HCT116 (cell line): ENCODE results near the gene CKS2.

Experiments
- CBX3 ChIP-seq: IDR thresholded peaks from 2 replicates; pipeline ENCODE4 v1.6.1; 2012; ENCODE audit warnings: low read depth
- POLR2A ChIP-seq: IDR thresholded peaks from 2 replicates; pipeline ENCODE4 v1.7.0; 2011; ENCODE audit warnings: borderline replicate concordance; ENCODE audit not compliant: insufficient read depth, insufficient read length; ENCODE audit errors: extremely low read depth
- TF ChIP-seq, protein P1 (sequence below), 3 experiments: fragments of 200-600 bp in 1 of 3; sonication (generic) in 1 of 3; IDR thresholded peaks in 2 of 3; conservative IDR thresholded peaks in 1 of 3; 2 replicates each; pipeline ENCODE4 v1.5.1; 2012 to 2017; ENCODE audit warnings: low read depth in 2 of 3, low read length in 2 of 3, antibody characterized with exemption in 1 of 3, borderline replicate concordance in 1 of 3, control low read depth in 1 of 3, mild to moderate bottlenecking in 1 of 3, mixed read lengths in 1 of 3, mixed run types in 1 of 3, moderate library complexity in 1 of 3; ENCODE audit not compliant: insufficient read depth in 1 of 3

GRCh38 chr9:89329917-89330316 lies 18.9 kb downstream of the CKS2 start:
- TF ChIP-seq CBX3 = no peak
- TF ChIP-seq, protein P1, sequence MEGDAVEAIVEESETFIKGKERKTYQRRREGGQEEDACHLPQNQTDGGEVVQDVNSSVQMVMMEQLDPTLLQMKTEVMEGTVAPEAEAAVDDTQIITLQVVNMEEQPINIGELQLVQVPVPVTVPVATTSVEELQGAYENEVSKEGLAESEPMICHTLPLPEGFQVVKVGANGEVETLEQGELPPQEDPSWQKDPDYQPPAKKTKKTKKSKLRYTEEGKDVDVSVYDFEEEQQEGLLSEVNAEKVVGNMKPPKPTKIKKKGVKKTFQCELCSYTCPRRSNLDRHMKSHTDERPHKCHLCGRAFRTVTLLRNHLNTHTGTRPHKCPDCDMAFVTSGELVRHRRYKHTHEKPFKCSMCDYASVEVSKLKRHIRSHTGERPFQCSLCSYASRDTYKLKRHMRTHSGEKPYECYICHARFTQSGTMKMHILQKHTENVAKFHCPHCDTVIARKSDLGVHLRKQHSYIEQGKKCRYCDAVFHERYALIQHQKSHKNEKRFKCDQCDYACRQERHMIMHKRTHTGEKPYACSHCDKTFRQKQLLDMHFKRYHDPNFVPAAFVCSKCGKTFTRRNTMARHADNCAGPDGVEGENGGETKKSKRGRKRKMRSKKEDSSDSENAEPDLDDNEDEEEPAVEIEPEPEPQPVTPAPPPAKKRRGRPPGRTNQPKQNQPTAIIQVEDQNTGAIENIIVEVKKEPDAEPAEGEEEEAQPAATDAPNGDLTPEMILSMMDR (IDR thresholded peaks at IDR 0.05 in 2 of 3, conservative IDR thresholded peaks at IDR 0.05 in 1 of 3; ENCODE audit: borderline replicate concordance in 1 of 3, insufficient read depth in 1 of 3, low read depth in 2 of 3, low read length in 2 of 3) = no peak
- no peak for TF ChIP-seq POLR2A
